Gastrocnemius medialis (tissue), 4 donors: ENCODE measurements around the gene PRIM2. TPM values are rescaled to one million over a fixed set of nuclear protein-coding genes. Genes with fewer than 3 reads are reported as not detected.
"Not testable (repeated sequence)": the region's sequence is repeated elsewhere in the genome, so short reads cannot be mapped to it uniquely, and the experiment has no call there.

Experiments used
- ATAC-seq, 2 donors: fragments of 150-250 bp; one replicate each; pipeline ENCODE4 v1.9.1; 2016
- DNase-seq, 2 donors: peaks; one replicate each; pipeline ENCODE4 v3.0.0-alpha.2; 2019
- H3K27ac ChIP-seq, 4 donors: fragments of 200-600 bp; sonication (generic); 1 replicate in 1 of 4; 2 replicates in 3 of 4; pipeline ENCODE4 v1.5.1; 2016 to 2018; ENCODE audit warnings: mild to moderate bottlenecking in 2 of 4, moderate library complexity in 1 of 4
- H3K27me3 ChIP-seq, 3 donors: fragments of 200-600 bp; sonication (generic) in 2 of 3; 1 replicate in 1 of 3; 2 replicates in 2 of 3; pipeline versions ENCODE4 v1.5.1 to v1.6.0; 2016 to 2019; ENCODE audit warnings: mild to moderate bottlenecking in 1 of 3, moderate library complexity in 1 of 3
- H3K36me3 ChIP-seq, 2 donors: fragments of 200-600 bp; sonication (generic) in 1 of 2; one replicate each; pipeline ENCODE4 v1.5.1; 2017 to 2018
- H3K4me1 ChIP-seq, 2 donors: fragments of 200-600 bp; sonication (generic) in 1 of 2; one replicate each; pipeline ENCODE4 v1.5.1; 2016 to 2017; ENCODE audit warnings: mild to moderate bottlenecking in 2 of 2
- H3K4me3 ChIP-seq, 4 donors: fragments of 200-600 bp; sonication (generic) in 3 of 4; 1 replicate in 1 of 4; 2 replicates in 3 of 4; pipeline ENCODE4 v1.5.1; 2016 to 2019; ENCODE audit warnings: mild to moderate bottlenecking in 2 of 4
- H3K9me3 ChIP-seq, 3 donors: fragments of 200-600 bp; sonication (generic) in 2 of 3; 1 replicate in 1 of 3; 2 replicates in 2 of 3; pipeline ENCODE4 v1.5.1; 2016 to 2019
- CTCF ChIP-seq, 5 experiments: fragments of 450-650 bp in 3 of 5; fragments of 200-600 bp in 2 of 5; sonication (generic) in 2 of 5; IDR thresholded peaks in 4 of 5; conservative IDR thresholded peaks in 1 of 5; 1 replicate in 4 of 5; 2 replicates in 1 of 5; pipeline ENCODE4 v1.5.1; 2016 to 2019; ENCODE audit warnings: antibody characterized with exemption in 5 of 5, mild to moderate bottlenecking in 3 of 5, moderate library complexity in 3 of 5
- POLR2A ChIP-seq, 2 donors: fragments of 450-650 bp; IDR thresholded peaks; one replicate each; pipeline ENCODE4 v1.6.1; 2017; ENCODE audit warnings: antibody characterized with exemption in 2 of 2, mild to moderate bottlenecking in 2 of 2, moderate library complexity in 2 of 2
- in situ Hi-C, 4 donors: fragments of 200-750 bp; cut with MboI; loops; one replicate each; pipeline versions ENCODE4 v1.15.0 to v1.8.0; 2017; ENCODE audit warnings: low sequenced_read_pairs in 4 of 4
- intact Hi-C: fragments of 100-400 bp; cut with DNase I; formaldehyde crosslinking; loops from one replicate; pipeline ENCODE4 v1.15.1; 2023; ENCODE audit warnings: low total_unique reads
- total RNA-seq, 4 donors: library from RNA; depleted of rRNA; stranded (reverse); fragments of >200 nt; gene quantifications; one replicate each; pipeline versions ENCODE4 v1.1.0 to v1.2.3, GENCODE V29; 2016

PRIM2 gene, protein sequence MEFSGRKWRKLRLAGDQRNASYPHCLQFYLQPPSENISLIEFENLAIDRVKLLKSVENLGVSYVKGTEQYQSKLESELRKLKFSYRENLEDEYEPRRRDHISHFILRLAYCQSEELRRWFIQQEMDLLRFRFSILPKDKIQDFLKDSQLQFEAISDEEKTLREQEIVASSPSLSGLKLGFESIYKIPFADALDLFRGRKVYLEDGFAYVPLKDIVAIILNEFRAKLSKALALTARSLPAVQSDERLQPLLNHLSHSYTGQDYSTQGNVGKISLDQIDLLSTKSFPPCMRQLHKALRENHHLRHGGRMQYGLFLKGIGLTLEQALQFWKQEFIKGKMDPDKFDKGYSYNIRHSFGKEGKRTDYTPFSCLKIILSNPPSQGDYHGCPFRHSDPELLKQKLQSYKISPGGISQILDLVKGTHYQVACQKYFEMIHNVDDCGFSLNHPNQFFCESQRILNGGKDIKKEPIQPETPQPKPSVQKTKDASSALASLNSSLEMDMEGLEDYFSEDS
- total RNA-seq: 1 to 10 TPM; 1.9 to 4.8 (median 3.8) TPM

GRCh38 chr6:57317060-57317943, at the start of gene PRIM2:
TSS of gene PRIM2 (plus strand) at chr6:57317630. CDS start at chr6:57318446, 816 bp downstream.
- intact Hi-C loops: loop anchor here (2.0 to 10.0 kb wide), 7 partner anchors 50 to 673 kb away; partner anchors contain the start of genes BAG2, BEND6, DST and KIAA1586
- TF ChIP-seq POLR2A (IDR thresholded peaks at IDR 0.05): no peak
- no peak for TF ChIP-seq CTCF (IDR thresholded peaks at IDR 0.05 in 4 of 5, conservative IDR thresholded peaks at IDR 0.05 in 1 of 5)
- Histone ChIP-seq H3K27ac (peak within 1 kb of the TSS; percentile 58 to 80 (median 62)), H3K4me3 (peak within 1 kb of the TSS; percentile 54 to 79 (median 68)), H3K36me3 (peaks cover 0 to 14% of the 10 kb centered on the region in 2 donors), H3K4me1 (peaks cover 14 to 21% of the 10 kb centered on the region in 2 donors), H3K27me3 (no peaks in the 10 kb centered on the region), H3K9me3 (no peaks in the 10 kb centered on the region)
- in situ Hi-C loops: loop anchor here (5.0 to 25.0 kb wide), 6 partner anchors 130 to 415 kb away; partner anchors contain the start of genes ZNF451 (in 2 of the 4) and BAG2 (in 1 of the 4)
- peak; percentile 86 to 87 for ATAC-seq
- peak; percentile 69 to 84 for DNase-seq

- in situ Hi-C loops: no loop called here
- H3K27ac ChIP-seq: no peak overlapping the region
- ATAC-seq: no peak
- intact Hi-C loops: loop anchor here (5.0 kb wide), 1 partner anchor 49 kb away; the partner anchor contains the start of gene PRIM2
- peaks cover 4 to 5% of the 10 kb centered on the region in 2 donors for H3K4me1 ChIP-seq
- H3K9me3 ChIP-seq: no peaks in the 10 kb centered on the region
- no peak for TF ChIP-seq POLR2A (IDR thresholded peaks at IDR 0.05)
- peak in 1 of 5 experiments; percentile 11 for TF ChIP-seq CTCF (IDR thresholded peaks at IDR 0.05 in 4 of 5, conservative IDR thresholded peaks at IDR 0.05 in 1 of 5)
- H3K27me3 ChIP-seq: no peaks in the 10 kb centered on the region
- no peak overlapping the region for H3K4me3 ChIP-seq
- no peak for DNase-seq
- no peaks in the 10 kb centered on the region for H3K36me3 ChIP-seq
Observed at GRCh38 chr6:57268294-57268640, 49.2 kb upstream of the PRIM2 start.

- H3K4me1 ChIP-seq, intact Hi-C loops, H3K4me3 ChIP-seq, ATAC-seq, H3K9me3 ChIP-seq, in situ Hi-C loops, H3K27ac ChIP-seq, H3K27me3 ChIP-seq, H3K36me3 ChIP-seq, DNase-seq: not testable (repeated sequence)
Observed at GRCh38 chr6:57274113-57274824, 43.2 kb upstream of the PRIM2 start.

GRCh38 chr6:57275384-57275783, 42.0 kb upstream of the PRIM2 start:
- intact Hi-C loops: no loop called here
- Histone ChIP-seq H3K4me1 (no peaks in the 10 kb centered on the region), H3K4me3 (no peak overlapping the region), H3K9me3 (no peaks in the 10 kb centered on the region), H3K27ac (no peak overlapping the region), H3K27me3 (no peaks in the 10 kb centered on the region), H3K36me3 (no peaks in the 10 kb centered on the region)
- TF ChIP-seq POLR2A (IDR thresholded peaks at IDR 0.05): no peak
- no peak for TF ChIP-seq CTCF (IDR thresholded peaks at IDR 0.05 in 4 of 5, conservative IDR thresholded peaks at IDR 0.05 in 1 of 5)
- no peak for ATAC-seq
- in situ Hi-C loops: no loop called here
- DNase-seq: no peak
